HG03520 (cell line): ENCODE measurements around the gene SVOP.

Source experiments
- ATAC-seq: cut with Tn5 transposase; IDR thresholded peaks from one replicate; pipeline ENCODE4 v1.9.1; 2021; ENCODE audit warnings: mild to moderate bottlenecking, moderate library complexity; ENCODE audit not compliant: unreplicated experiment

Gene SVOP

DNA sequence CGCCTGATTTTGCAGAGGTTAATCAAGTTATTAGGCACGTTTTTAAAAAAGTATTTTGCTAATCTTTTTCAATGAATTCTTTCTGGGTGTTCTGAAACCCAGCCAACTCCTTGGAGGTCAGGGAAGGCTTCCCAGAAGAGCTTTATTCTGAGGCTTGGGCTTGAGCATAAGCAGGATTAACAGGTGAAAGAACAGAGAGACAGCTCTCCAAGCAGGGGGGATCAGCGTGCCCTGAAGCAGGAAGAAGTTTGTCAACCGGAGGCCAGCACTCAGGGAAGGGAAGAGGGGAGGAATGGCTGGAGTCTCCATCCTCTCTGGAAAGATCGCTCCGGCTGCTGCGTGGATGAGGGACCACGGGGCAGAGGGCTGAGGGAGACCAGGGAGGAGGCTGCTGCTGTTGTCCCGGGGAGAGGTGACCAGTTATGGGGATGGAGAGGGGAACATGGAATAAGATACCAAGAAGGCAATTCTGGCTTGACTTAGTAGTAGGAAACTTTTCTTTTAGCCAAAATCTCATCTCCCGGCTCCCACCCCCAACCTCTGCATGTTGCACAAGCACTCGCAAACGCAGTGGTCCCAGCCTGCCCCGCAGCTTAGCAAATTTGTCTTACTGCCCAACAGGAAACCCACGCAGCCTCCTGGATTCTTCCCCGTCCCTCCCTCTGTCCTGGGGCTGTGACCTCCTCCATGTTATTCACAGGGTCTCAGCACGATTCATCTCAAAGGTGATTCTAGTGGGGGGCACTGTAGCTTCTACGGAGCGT lies 162.4 kb downstream of the SVOP start:
- no peak for ATAC-seq
